HG03354 (cell line): ENCODE data around the gene RSBN1L.
"Not testable (repeated sequence)": the region's sequence is repeated elsewhere in the genome, so short reads cannot be mapped to it uniquely, and the experiment has no call there.

ENCODE experiments used
- ATAC-seq: cut with Tn5 transposase; IDR thresholded peaks from one replicate; pipeline ENCODE4 v1.9.1; 2021; ENCODE audit warnings: mild to moderate bottlenecking; ENCODE audit not compliant: unreplicated experiment, poor library complexity, severe bottlenecking

RSBN1L gene

DNA sequence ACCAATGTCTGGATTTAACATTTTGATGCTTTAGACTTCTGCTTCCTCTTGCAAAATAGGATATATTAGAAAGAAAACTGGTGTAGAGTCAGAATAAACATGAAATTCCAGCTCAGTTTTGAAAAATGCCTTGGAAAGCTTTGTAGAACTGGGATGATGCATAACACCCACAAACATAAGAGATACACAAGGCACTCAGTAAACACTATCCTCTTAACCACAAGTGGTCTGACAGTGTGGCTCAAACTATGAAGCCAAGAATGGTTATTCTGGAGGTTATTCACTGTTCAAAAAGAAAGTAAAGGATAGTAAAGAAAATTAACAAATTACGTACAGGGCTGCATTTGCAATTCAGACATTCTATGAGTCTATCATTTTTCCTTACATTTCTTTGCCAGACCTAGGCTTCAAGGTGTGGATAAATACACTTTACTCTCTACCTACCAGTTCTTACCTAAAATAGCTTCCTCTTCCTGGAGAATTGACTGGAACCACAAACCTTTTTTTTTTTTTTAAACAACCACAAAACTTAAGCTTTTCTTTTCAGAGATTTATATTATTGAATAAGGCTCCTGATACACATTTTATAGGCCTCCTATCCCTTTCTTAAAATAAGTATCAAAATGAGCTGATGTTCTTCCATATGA, 9.0 kb upstream of the RSBN1L start:
- no peak for ATAC-seq

DNA sequence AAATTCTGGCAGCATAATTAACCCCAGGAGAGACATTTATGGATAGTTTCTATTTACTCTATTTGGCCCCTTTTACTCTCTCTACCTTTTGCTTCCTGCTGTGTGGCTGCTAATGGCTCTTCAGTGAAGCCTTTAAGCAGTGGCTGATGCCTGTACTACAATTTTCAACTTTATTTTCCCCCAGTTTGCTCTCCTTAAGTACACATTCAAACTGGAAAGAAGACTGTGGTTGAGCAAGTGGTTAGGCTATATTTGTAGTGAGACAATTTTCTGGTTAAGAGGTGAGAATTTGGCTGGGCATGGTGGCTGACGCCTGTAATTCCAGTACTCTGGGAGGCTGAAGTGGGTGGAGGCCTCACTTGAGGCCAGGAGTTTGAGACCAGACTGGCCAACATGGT, 8.5 kb upstream of the RSBN1L start:
- ATAC-seq, result no peak

DNA sequence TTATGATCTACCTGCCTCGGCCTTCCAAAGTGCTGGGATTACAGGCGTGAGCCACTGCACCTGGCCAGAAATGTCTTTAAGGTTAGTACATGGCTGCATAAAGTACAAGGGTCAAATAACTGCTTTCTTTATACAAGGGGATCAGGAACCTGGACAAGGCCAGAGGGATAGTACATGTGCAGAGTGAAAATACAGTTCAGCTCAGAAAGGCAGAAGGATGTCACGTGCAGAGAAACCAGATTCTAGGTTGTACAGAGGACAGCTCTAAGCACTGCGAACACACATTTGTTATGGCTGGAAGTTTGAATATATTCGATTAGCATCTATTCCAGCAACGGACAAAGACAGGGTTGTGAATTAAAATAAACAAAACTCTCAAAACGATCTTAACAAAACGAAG, 6.0 kb upstream of the RSBN1L start:
- no peak for ATAC-seq

DNA sequence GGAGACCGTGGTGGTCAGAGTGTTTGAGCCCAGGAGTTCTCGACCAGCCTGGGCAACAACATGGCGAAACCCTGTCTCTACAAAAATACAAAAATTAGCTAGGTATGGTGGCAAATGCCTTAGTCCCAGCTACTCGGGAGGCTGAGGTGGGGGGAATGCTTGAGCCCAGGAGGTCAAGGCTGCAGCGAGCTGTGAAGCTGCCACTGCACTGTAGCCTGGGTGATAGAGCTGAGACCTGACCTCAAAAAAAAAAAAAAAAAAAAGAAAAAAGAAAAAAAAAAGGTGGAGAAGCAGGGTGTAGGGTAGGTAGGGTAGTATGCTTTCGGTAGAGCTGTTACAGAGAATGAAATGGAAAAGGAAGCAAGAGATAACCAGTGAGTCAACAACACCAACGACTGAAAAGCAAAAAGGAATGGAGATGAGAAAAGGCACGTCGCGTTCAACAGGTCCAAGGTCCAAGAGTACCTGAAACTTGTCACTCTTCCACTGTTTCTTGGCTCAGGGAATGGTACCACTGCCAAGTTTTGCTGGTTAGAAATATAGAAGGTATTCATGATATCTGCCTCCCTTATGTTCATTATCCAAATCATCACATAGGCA, 4.3 kb upstream of the RSBN1L start:
- ATAC-seq, result no peak

DNA sequence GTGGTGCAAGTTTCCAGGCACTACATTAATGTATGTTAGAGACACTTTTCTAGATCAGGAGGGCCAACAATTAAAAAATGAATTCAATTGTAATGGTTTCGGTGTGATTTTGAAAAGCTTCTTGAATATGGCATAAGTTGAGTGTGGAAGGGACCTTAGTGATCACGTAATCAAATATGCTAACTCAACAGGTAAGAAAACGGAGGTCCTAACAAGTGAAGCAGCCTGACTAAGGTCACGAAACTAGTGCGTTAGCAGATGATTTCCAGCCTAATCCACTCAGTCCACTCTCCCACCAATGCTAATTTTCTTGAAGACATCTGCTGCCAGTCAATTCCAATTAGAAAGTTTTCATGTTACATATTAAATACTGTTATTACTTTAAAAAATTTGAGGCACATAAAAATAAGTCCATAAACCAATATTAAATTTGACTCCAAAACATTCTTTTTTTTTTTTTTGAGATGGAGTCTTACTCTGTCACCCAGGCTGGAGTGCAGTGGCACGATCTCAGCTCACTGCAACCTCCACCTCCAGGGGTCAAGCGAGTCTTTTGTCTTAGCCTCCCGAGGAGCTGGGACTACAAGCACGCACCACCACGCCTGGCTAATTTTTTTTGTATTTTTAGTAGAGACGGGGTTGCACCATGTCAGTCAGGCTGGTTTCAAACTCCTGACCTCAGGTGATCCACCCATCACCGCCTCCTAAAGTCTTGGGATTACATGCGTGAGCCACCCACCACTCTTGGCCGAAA, 2.3 kb upstream of the RSBN1L start:
- no peak for ATAC-seq

DNA sequence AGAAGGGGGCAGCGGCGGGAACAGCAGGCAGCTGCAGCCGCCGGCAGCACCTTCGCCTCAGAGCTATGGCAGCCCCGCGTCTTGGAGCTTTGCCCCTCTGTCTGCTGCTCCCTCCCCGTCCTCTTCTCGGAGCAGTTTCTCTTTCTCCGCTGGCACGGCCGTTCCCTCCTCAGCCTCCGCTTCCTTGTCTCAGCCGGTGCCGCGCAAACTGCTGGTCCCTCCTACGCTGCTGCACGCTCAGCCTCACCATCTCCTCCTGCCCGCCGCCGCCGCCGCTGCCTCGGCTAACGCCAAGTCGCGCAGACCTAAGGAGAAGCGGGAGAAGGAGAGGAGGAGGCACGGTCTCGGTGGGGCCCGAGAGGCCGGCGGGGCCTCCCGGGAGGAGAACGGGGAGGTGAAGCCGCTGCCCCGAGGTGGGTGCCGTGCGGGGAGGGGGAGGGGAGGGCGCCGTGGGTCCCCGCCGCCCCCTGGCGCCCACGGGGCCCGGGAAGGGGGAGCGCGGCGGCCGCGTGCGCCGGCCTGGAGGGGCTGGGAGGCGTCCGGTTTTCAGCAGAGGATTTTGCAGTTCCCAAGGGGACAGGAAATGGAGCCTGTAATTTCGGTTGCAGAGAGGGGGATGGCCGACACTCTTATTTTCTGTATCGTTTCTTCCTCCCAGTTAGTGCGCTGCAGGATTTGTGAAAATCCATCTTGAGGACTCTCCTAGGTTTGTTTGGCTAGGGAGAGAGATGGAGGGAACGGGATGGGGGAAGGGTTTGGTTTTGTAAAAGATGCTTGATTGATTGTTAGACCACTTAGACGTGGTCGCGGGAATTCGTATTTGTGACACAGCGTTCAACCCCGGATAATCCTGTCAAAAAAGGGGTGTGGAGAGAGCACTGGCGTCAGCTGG, 630 bp downstream of the RSBN1L start:
- peak; percentile 37 for ATAC-seq

DNA sequence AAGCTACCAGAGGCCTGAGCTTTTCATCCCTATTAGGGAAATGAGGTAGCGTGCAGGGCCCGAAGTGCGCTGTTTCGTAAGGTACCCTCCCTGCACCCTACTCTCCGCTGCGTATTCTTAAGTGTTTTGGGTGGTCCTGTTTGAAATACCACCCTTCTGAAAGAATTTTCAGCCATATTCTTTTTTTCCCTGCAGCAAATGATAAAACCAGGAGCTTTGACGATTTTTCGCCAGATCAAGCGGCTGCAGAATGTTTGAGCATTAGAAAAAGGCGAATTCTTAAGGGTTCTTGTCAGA, 1.2 kb downstream of the RSBN1L start:
- ATAC-seq, result no peak

DNA sequence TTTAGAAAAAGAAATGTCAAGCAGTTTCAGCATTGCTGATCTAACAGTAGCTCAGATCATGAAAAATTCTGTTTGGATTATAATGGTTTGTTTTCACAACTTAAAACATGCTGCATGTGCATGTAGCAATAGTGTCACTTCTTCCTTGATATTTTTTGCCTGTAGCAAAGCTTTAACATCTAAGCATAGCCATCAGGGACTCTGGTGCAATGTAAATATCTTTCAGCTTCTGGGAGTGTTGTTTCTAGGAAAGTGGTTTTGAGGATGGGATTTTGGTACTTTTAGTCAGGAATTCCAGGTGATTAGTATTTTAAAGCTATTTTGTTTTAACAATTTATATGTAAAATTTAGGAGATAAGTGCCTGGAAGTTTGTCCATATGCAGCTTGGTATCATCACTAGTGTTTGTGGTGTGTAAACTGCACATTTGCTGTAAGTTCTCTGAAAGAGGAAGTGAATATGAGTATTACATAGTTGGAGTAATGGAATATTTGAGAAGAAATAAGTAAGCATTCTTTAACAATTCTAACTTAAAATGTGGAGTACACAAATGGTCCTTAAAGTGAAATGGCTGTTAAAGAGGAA, 1.9 kb downstream of the RSBN1L start:
- no peak for ATAC-seq

DNA sequence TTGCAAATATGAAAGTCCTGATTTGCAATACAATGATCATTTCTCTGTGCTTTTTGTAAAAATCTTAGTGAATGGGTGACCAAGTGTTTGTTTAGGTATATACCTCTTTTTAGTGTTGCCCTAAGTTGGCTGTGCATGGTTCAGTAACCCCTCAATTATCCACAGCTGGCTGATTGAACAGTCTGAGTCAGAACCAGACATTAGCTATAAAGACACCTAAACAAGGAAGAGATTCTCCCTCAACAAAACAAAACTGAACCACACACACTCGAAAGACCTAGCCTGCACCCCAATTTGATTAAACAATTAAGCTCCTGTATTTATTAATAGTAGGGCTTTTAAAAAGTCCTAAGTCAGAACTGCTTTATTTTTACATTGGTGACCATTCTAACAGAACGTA, 2.8 kb downstream of the RSBN1L start:
- ATAC-seq, result peak; percentile 41

DNA sequence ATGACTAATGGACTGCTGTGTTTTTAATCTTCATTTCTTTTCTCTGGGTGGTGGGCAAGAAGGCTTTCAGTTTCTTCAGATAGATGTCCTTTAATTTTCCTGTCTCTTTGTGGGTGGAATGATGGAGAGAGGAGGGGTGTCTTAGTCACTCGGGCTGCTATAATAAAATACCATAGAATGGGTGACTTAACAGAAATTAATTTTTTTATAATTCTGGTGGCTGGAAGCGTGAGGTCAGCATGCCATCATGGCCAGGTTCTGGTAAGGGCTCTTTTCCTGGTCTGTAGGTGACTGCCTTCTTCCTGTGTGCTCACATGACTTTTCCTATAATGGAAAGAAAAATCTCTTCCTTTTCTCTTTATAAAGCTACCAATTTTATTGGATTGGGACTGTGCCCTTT, 6.3 kb downstream of the RSBN1L start:
- ATAC-seq, result no peak

DNA sequence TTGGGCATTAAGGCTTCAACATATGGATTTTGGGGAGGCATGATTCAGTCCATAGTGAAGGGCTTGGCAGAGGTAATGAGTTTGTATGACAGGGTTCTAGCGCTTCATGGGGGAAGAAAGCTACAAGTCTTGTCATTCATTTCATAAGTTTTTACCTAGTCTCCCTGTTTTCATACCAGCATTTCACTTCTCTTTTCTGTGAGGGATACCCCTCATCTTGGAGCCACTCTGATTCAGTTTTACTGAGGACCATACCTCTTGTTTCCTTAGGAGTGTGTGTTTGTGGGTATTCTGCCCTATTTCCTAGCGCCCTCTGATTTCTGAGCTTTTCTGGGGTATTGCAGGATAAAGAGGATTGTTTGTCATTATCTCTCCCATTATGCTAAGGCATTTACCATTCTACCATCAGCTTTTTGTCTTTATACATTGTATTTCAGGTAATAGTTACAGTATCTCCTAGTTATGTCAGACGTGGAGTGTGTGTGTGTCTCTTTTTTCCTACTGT, 6.8 kb downstream of the RSBN1L start:
- ATAC-seq, result no peak

DNA sequence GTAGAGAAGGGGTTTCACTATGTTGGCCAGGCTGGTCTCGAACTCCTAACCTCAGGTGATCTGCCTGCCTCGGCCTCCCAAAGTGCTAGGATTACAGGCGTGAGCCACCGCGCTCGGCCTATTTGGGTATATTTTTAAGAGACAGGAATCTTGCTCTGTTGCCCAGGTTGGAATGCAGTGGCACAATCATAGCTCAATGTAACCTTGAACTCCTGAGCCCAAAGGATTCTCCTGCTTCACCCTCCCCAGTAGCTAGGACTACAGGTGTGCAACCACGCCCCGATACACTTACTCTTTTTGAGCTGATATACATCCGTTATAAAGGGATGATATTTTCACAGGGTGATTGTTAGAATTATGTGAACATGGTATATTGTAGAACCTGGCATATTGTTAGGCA, 7.4 kb downstream of the RSBN1L start:
- ATAC-seq, result not testable (repeated sequence)

DNA sequence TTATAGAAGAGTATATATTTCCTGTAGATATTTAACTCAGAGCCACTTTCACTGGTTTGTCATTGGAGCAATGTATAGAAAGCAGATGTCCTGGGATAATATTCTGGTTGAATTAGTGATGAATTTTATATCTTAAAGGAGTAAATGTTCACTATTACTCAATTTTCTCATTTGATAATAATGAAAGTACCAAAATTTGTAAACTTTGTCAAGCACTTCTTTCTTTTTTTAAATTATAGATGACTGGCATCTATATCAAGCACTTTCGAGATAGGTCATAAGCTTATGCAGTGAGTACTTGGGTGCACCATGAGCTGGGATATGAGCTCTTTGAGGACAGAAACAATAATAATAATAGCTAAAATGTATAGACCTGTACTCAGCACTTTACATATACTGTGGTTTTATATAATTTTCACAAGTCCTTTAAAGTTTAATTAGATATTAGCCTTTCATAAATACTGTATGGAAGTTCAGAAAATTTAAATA, 11.3 kb downstream of the RSBN1L start:
- no peak for ATAC-seq

DNA sequence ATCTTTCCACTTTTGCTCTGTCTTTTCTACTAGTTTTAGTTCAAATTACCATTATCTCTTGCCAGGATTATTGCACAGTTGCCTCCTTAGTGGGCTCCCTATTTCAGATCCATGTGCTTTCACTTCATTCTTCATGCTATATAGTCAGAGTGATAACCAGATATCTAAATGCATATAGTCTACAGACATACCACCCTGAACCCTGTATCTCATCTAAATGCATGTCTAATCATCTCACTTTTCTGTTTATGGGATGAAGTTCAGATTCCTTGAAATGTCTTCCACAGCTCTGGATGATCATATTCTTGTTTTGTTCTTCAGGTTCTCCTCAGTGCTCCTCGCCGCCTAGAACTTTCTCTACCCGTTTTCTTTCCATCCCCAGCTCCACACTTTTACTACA, 13.8 kb downstream of the RSBN1L start:
- ATAC-seq, result no peak

DNA sequence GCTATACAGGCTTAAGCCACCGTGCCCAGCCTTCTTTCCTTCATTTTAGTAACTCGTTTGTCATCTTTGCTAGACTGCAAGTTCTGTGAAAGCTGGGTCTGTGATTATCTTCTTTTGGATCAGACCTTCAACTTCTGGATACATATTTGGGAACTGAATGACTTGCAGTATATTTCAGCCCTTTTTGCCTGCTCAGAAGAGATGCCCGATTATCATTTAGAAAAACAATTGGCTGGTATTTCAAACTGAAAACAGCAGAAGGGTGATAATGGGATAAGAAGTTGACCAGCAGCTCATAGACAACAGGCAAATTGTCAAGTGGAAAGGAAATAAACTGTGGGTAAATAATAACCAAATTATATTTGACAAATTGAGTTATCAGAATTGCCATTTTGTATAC, 14.6 kb downstream of the RSBN1L start:
- ATAC-seq, result no peak

DNA sequence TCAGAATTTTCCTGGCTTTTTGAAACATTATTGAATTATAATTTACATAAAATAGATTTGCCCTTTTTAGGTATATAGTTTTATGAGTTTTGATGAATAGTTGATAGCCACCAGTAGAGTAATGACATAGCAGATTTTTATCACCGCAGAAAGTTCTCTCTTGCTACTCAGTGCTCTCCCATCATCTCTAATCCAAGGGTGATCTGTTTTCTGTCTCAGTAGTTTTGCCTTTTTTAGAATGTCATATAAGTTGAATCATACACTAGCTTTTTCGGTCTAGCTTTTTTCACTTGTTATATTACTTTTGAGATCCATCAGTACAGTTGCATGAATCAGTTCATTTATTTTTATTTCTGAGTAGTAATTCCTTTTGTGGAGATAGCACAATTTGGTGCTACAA, 17.9 kb downstream of the RSBN1L start:
- no peak for ATAC-seq

DNA sequence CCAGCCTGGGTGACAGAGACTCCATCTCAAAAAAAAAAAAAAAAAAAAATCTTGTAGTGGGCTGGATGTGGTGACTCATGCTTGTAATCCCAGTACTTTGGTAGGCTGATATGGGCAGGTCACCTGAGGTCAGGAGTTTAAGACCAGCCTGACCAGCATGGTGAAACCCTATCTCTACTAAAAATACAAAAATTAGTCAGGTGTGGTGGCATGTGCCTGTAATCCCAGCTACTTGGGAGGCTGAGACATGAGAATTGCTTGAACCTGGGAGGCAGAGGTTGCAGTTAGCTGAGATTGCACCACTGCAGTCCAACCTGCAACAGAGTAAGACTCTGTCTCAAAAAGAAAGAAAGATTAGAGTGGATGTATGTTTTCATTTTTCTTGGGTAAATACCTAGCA, 18.7 kb downstream of the RSBN1L start:
- not testable (repeated sequence) for ATAC-seq

DNA sequence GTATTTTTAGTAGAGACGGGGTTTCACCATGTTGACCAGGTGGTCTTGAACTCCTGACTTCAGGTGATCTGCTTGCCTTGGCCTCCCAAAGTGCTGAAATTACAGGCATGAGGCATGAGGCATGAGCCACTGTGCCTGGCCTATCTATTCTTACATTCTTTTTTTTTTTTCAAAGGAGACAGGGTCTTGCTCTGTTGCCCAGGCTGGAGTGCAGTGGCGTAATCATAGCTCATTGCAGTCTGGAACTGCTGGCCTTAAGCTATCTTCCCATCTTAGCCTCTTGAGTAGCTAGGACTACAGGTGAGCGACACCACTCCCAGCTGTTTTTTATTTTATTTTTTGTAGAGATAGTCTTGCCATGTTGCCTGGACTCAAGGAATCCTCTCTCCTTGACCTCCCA, 20.5 kb downstream of the RSBN1L start:
- ATAC-seq, result no peak

DNA sequence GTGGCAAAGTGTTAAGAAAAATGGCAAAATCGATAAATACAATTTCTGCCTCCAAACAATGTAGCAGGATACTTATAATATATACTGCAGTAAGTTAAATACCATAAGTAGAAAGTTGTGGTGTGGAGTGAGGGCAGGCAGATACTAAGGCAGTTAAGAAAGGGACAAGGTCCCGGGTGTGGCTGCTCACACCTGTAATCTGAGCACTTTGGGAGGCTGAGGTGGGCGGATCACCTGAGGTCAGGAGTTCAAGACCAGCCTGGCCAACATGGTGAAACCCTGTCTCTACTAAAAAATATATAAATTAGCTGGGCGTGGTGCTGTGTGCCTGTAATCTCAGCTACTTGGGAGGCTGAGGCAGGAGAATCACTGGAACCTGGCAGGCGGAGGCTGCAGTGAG, 21.3 kb downstream of the RSBN1L start:
- ATAC-seq, result not testable (repeated sequence)

DNA sequence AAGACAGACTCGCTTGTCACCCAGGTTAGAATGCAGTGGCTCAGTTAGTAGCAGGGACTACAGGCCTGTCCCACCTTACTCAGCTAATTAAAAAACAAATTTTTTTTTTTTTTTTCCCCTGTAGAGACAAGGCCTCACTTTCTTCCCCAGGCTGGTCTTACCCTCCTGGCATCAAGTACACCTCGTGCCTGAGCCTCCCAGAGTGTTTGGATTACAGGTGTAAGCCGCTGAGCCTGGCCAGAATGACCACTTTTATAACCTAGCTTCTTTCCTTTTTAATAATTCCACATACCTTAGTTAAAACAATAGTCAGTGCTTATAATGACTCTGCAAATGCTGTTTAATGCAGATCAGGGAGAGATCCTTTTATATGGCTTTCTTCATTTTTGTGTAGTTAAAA, 31.3 kb downstream of the RSBN1L start:
- ATAC-seq, result no peak
